Lower leg skin (tissue), 4 donors: ENCODE results near the gene GPC3. TPM values are rescaled to one million over a fixed set of nuclear protein-coding genes. Genes with fewer than 3 reads are reported as not detected.
"Not testable (repeated sequence)": the region's sequence is repeated elsewhere in the genome, so short reads cannot be mapped to it uniquely, and the experiment has no call there.

Source experiments
- DNase-seq, 2 donors: peaks; one replicate each; pipeline ENCODE4 v3.0.0-alpha.2; 2019; ENCODE audit warnings: low spot score in 2 of 2
- H3K4me3 ChIP-seq: fragments of 200-600 bp; sonication (generic); 2 replicates; pipeline ENCODE4 v1.5.1; 2017; ENCODE audit warnings: mild to moderate bottlenecking, low read depth; ENCODE audit not compliant: poor library complexity, severe bottlenecking
- POLR2A ChIP-seq, 2 donors: fragments of 450-650 bp; IDR thresholded peaks; one replicate each; pipeline ENCODE4 v1.6.1; 2016 to 2017; ENCODE audit warnings: antibody characterized with exemption in 2 of 2, mild to moderate bottlenecking in 1 of 2, moderate library complexity in 1 of 2
- WGBS, 2 donors: methylation state at CpG; one replicate each; pipeline ENCODE4 v1.1.5; 2018; 5-methylcytosine and 5-hydroxymethylcytosine counted together
- intact Hi-C: fragments of 100-400 bp; cut with DNase I; formaldehyde crosslinking; loops from one replicate; pipeline ENCODE4 v1.15.0; 2023; ENCODE audit warnings: low total_unique reads
- total RNA-seq, 4 donors: library from RNA; depleted of rRNA; stranded (reverse); fragments of >200 nt; gene quantifications; one replicate each; pipeline ENCODE4 v1.1.0, GENCODE V29; 2016
- TF ChIP-seq, protein P1 (sequence below), 3 donors: fragments of 450-650 bp; IDR thresholded peaks; one replicate each; pipeline ENCODE4 v1.5.1; 2016; ENCODE audit warnings: antibody characterized with exemption in 3 of 3, mild to moderate bottlenecking in 3 of 3, moderate library complexity in 2 of 3

Gene GPC3
- total RNA-seq, 4 donors from 2014 or later: 10.4 to 24.4 (median 14.7) TPM

DNA sequence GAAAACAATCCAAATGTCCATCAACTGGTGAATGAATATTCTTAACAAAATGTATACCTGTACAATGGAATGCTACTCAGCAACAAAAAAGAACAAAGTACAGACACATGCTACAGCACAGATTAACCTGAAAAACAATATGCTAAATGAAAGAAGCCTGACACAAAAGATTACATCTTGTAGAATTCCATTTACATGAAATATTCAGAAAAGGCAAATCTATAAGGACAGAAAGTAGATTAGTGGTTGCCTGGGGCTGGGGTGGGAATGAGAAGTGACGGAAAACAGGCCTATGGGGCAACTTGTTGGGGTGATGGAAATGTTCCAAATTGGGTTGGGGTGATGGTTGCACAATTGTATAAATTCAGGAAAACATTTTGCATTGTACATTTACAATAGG is 351.0 kb downstream of the GPC3 start:
- TF ChIP-seq POLR2A (IDR thresholded peaks at IDR 0.05): no peak
- TF ChIP-seq, protein P1, sequence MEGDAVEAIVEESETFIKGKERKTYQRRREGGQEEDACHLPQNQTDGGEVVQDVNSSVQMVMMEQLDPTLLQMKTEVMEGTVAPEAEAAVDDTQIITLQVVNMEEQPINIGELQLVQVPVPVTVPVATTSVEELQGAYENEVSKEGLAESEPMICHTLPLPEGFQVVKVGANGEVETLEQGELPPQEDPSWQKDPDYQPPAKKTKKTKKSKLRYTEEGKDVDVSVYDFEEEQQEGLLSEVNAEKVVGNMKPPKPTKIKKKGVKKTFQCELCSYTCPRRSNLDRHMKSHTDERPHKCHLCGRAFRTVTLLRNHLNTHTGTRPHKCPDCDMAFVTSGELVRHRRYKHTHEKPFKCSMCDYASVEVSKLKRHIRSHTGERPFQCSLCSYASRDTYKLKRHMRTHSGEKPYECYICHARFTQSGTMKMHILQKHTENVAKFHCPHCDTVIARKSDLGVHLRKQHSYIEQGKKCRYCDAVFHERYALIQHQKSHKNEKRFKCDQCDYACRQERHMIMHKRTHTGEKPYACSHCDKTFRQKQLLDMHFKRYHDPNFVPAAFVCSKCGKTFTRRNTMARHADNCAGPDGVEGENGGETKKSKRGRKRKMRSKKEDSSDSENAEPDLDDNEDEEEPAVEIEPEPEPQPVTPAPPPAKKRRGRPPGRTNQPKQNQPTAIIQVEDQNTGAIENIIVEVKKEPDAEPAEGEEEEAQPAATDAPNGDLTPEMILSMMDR (IDR thresholded peaks at IDR 0.05): no peak
- 5 to 57% methylated on average over 1 of the region's 1 CpG for WGBS, 2 donors
- intact Hi-C loops: no loop called here
- no peak overlapping the region for H3K4me3 ChIP-seq
- DNase-seq: no peak

DNA sequence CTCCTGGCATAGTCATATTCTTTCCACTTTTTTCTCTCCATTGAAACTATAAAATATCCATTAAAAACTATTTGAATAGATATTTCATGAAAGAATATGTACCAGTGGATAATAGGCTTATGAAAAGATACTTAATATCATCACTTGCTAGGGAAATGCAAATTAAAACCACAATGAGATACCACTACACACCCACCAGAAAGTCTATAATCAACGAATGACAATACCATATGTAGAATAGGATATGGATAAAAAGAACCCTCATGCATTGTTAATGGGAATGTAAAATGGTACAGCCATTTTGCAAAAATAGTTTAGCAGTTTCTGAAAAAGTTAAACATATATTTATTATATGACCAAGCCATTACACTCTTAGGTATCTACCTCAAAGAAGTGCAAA is 351.4 kb downstream of the GPC3 start:
- no peak for DNase-seq
- TF ChIP-seq POLR2A (IDR thresholded peaks at IDR 0.05): no peak
- TF ChIP-seq, protein P1 (IDR thresholded peaks at IDR 0.05): no peak
- intact Hi-C loops: no loop called here
- 74 to 93% methylated on average over 1 of the region's 1 CpG for WGBS, 2 donors
- no peak overlapping the region for H3K4me3 ChIP-seq

DNA sequence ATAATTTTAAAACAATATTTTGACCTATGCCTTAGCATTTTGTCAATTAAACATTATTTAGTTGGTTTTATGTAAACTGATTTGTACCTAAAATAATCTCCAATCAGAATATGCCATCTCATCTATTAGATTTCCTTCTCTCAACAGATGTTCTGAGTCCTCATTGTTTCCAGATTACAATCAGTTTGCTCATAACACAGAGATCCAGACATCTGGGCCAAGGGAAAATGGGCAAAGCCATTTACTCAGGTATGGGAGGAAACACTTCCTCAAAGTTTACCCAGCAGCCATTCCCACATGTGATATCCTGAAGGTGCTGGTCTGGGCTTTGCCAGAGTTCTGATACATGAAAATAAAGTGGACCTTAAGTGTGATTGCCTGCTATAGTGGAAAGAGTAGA is 352.2 kb downstream of the GPC3 start:
- no peak for DNase-seq
- no peak overlapping the region for H3K4me3 ChIP-seq
- no peak for TF ChIP-seq POLR2A (IDR thresholded peaks at IDR 0.05)
- TF ChIP-seq, protein P1 (IDR thresholded peaks at IDR 0.05): no peak
- intact Hi-C loops: no loop called here

DNA sequence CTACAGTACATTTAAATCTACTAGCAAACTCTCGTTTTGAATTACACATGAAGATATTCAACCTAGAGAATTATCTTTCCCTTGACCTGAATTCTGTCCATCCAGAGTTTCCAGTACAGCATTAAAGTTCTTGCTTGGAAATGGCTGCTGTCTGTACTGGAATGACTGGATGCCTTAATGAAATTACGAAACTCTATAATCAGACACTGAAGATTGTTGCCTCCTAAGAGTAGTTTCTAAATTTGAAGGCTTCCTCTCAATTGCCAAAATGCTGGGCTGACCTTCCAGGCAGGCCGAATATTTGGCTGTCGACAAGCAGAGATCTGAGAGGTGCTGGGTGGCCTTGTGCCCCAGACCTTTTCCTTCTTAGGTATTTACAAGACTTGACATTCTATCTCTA is 355.0 kb downstream of the GPC3 start:
- no peak for DNase-seq
- no peak for TF ChIP-seq POLR2A (IDR thresholded peaks at IDR 0.05)
- TF ChIP-seq, protein P1 (IDR thresholded peaks at IDR 0.05): no peak
- H3K4me3 ChIP-seq: no peak overlapping the region
- 64 to 66% methylated on average over 4 of the region's 4 CpGs for WGBS, 2 donors
- intact Hi-C loops: no loop called here

DNA sequence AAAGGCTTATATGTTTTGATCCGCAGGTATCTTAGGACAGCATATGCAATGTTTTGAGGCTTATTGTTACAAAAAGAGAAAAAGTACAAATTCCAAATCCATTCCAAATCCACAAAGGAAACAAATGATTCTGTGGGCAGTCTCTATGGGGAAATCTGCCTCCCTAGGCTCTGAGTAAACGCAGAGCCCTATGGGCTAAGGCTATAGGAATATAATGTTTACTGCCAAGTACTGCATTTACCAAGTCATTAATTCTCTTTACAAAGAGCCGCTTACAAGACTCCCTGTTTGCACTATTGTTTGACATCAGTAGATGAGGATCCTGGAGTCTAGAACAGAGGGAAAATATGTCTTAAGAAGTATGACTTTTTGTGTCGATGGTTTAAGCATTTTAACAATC is 357.7 kb downstream of the GPC3 start:
- intact Hi-C loops: no loop called here
- H3K4me3 ChIP-seq: no peak overlapping the region
- TF ChIP-seq, protein P1 (IDR thresholded peaks at IDR 0.05): no peak
- no peak for TF ChIP-seq POLR2A (IDR thresholded peaks at IDR 0.05)
- no peak for DNase-seq
- 83 to 91% methylated on average over 4 of the region's 4 CpGs for WGBS, 2 donors

DNA sequence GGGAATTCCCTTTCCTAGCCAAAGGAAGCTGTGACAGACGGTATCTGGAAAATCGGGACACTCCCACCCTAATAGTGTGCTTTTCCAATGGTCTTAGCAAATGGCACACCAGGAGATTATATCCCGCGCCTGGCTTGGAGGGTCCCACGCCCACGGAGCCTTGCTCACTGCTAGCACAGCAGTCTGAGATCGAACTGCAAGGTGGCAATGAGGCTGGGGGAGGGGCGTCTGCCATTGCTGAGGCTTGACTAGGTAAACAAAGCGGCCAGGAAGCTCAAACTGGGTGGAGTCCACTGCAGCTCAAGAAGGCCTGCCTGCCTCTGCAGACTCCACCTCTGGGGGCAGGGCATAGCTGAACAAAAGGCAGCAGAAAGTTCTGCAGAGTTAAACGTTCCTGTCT is 364.0 kb downstream of the GPC3 start:
- intact Hi-C loops, DNase-seq, H3K4me3 ChIP-seq: not testable (repeated sequence)
- 92 to 93% methylated on average over 8 to 10 of the region's 10 CpGs for WGBS, 2 donors
